CD4-positive, alpha-beta T cell treated with Interleukin-12 subunit alpha and Interleukin-12 subunit beta, for 1 hour (primary cell): Measurements from ENCODE around the gene NXN.
"Not testable (repeated sequence)": the region's sequence is repeated elsewhere in the genome, so short reads cannot be mapped to it uniquely, and the experiment has no call there.

Experiments used
- DNase-seq: peaks from one replicate; pipeline ENCODE4 v3.0.0-alpha.2; 2020

Gene NXN

DNA sequence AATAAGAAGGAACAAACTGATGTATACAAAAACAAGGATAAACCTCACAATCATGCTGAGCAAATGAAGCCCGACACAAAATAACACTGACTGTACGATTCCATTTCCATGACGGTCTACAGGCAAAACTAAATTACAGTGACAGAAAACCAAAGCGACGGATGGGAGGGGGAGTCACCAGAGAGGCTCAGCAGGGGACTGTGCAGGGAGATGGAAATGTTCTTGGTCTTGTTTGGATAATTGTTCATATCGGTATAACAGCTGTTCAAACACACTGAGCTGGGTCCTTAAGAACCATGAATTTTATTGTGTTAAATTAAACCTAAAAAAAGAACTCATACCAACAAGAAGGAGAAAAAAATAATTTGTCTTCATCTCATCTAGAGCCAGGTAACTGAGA, 97.8 kb downstream of the NXN start:
- DNase-seq = no peak

DNA sequence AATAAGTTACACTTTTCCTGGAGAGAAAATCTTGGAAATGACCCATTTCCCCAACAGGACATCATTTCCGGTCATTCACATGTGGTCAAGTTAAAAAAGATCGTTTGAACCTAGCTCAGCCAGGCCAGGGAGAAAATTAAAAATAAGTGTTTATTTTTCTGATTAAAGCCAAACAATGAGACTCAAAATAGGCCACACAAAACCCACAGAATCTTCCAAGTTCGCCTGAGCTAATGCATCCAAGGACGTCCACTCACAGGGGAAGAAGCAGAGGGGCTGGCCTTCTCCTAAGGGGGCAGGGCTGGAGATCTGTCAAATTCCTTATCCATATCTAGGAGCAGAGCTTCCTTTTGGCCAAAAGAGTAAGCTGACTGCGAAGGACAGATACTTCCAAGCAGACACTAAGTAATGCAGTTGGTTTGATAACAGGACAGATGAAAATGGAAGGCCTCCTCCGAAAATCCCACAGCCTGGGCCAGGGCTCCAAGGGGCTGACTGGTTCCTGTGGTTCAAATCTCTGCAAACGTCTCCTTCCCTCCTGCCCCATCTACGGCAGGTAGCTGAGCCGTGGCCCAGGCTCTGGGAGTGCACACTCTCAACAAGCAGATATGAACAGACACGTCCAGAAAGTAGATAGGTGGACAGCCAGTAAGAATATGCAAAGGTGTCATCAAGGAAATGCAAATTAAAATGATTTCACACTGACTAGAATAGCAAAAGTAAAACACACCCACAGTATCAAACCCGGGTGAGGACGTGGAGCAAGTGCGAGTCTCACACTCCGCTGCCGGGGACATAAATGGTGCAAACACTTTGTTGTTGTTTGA, 98.9 kb downstream of the NXN start:
- DNase-seq = no peak

DNA sequence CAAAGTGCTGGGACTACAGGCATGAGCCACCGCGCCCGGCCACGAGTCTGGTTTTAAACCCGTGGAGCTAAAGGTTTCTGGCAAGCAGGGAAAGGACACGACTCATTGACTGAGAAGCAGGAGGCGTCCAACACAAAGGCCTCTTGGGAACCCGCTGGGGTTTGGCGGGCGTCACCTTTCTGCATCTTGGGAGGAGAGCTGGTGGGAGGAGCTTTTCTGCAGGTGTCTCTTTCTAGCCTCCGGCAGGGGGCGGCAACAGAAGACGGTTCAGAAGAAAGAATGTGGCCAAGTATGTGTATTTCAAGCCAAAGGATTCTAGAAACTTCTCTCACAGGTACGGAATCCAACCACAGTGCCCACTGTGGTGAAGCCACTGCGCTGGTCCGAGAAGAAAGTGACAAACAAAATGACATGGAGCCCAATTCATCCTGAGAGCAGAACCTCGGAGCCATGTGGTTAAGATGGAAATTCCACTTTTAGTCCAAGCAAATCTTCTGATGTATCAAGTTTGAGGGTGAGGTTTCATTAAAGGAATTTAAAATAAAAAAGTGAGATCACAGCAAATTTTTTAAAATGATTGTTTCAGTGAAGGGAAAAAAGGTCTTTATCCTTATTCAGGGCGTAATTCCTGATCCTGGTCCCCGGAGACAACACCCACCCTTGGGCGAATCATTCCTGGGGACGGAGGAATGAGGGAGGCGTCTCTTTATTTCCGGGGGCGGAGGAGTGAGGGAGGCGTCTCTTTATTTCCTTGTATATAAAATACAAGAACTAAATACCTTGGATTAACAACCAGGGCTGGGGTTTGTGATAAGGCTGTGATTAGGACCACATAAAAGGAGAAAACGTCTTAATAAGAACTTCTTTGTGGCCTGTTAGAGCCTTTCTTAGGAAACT, 99.8 kb downstream of the NXN start:
- peak; percentile 73 for DNase-seq

GRCh38 chr17:877630-878029, 101.9 kb downstream of the NXN start:
- no peak for DNase-seq

DNA sequence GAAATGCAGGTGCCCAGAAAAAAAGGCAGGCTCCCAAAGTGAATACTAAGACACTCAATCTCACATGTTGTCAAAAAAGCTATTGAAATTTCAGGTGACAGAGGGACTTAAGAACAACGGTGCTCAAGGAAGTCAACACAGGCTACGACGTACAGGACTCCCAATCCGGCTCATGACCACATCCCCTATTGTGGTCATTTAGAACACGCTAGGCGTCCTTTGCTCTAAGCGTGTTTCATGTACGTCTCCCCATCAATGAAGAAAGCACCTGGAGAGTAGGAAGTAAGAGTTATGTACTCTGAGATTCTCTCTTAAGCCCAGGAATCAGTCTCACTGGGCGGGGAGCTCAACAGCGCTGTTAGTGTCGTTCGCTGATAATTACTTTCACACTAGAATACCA, 103.3 kb downstream of the NXN start:
- DNase-seq = peak; percentile 28

- not testable (repeated sequence) for DNase-seq
Observed at GRCh38 chr17:874590-874989, 105.0 kb downstream of the NXN start.

DNA sequence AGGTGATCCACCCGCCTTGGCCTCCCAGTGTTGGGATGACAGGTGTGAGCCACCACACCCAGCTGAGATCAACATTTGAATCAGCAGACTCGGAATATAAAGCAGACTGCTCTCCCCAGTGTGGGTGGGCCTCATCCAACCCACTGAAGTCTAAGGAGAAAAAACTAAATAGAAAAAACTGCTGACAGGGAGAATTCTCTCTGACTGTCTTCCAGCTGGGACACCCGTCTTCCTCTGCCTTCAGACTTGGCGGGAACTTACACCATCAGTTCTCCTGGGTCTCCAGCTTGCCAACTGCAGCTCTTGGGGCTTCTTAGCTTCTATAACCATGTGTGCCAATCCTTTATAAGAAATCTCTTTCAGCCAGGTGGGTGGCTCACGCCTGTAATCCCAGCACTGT, 106.7 kb downstream of the NXN start:
- DNase-seq = no peak

DNA sequence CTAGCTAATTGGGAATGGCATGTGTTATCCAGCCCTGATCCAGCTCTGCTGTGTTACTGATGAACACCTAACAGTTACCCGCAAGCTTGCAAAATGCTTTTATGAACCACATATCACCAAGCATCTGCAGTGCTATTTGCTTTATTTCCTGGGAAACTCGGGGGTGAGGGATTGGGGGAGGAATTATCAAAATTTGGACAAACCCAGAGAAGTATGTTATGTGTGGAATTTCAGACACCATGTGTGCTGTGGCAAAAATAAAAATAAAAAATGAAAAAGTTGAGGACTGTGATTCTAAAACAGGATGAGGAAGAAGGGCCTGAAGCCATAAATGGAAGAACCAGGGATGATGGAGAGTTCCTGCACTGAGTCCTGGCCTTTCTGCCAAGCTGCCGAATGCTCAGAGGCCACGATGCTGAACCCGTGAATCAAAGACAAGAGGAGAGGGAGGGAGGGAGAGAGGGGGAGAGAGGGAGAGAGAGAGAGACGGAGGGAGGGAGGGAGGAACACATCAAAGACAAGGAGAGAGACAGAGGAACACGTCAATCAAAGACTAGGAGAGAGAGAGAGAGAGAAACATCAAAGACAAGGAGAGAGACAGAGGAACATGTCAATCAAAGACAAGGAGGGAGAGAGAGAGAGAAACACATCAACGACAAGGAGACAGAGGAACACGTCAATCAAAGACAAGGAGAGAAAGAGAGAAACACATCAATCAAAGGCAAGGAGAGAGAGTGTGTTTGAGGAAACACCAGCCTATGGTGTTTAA, 107.6 kb downstream of the NXN start:
- peak; percentile 5 for DNase-seq

GRCh38 chr17:869567-870525, 109.7 kb downstream of the NXN start:
- no peak for DNase-seq

- no peak for DNase-seq
Observed at GRCh38 chr17:869086-869485, 110.5 kb downstream of the NXN start.

DNA sequence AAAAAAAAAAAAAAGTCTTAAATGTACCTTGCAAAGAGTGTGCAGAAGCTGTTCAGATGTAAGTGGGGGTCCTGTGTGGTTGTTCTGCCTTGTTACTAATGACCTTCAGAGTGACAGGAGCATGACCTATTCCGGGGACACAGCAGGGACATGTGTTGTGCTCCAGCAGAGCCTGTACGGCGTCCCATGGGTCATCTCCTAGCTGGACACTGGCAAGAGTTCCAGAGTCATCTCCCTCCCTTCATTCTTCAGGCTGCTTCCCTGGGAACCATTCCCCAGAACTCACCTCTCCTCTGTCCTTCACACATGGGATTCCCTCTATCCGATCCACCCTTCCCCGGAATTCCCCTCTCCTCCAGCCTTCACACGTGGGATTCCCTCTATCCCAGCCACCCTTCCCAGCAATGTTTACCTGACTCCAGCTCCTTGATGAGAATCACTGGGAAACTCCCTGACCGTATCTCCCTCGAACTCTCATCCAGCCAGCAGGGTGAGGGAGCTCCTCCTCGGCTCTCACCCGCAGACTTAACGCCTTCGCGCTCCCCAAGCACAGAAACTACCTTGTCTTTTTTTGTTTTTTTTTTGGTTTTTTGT, 111.6 kb downstream of the NXN start:
- DNase-seq = no peak

GRCh38 chr17:867238-867637, 112.3 kb downstream of the NXN start:
- not testable (repeated sequence) for DNase-seq

- DNase-seq = no peak
Observed at GRCh38 chr17:866568-867103, 112.9 kb downstream of the NXN start.

GRCh38 chr17:864315-864714, 115.3 kb downstream of the NXN start:
- DNase-seq = no peak

GRCh38 chr17:863880-864279, 115.7 kb downstream of the NXN start:
- DNase-seq = no peak

DNA sequence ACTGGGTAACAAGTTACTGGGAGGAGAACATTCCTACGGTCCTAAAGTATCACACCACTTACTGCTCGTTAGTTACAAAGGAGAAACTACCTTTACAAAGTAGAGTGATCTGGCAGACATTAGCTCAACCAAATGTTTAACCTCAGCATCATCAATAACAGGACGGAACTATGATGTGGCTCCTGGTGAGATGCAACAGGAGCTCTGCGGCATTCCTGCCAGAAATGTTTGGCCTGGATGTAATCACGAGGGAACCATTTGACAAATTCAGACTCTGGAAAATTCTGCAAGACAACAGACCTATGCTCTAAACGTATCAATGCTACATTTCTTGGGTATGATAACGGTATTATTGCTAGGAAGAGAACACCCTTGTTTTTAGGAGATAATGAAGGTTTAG, 117.0 kb downstream of the NXN start:
- DNase-seq = no peak

- DNase-seq = no peak
Observed at GRCh38 chr17:861364-861763, 118.2 kb downstream of the NXN start.

DNA sequence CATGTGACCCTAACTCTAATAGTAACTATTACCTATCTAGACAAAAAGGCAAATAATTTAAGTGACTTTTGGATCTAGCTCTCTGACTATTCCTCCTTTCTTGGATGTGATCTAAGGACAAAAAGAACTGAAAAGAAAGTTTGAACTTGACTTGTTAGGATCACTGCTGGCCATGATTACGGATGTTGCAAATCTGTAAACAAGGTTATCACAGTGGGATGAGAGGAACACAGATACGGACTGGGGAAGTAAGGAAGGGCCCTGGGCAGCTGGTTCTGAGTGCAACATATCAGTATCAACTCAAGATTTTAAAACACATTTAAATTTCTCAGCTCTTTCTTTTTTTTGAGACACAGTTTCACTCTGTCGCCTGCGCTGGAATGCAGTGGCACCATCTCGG, 118.8 kb downstream of the NXN start:
- DNase-seq = no peak

DNA sequence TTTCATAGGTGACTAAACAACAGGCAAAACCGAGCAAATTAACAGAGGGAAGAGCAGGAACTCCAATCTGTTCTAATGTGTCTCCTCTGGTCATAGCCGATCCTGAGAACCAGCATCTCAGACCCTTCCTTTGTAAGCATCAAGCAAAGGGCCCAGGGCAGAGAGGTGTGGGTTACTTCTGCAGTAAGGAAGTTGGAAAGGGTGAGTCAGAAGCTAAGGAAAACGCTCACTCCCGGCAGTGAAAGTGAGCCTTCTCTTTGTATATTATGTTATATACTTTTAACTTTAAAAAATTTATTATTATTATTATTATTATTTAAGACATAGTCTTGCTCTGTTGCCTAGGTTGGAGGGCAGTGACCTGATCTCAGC, 119.8 kb downstream of the NXN start:
- DNase-seq = no peak

- DNase-seq = no peak
Observed at GRCh38 chr17:859061-859823, 120.3 kb downstream of the NXN start.

DNA sequence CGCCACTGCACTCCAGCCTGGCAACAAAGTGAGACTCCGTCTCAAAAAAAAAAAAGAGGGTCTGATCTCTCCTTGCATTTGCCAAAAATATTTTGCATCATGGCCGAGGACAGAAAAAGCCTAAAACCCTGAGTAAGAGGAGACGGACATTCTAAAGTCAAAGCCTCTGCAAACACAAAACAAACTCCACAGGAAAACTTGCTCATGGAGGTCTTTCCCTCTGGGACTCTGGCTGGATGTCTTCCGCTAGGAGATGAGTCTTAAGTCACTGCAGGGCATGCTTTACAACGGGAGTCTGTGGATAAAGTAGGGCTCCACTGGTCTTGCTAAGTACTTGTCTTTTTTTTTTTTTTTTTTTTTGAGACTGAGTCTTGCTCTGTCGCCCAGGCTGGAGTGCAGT, 123.4 kb downstream of the NXN start:
- no peak for DNase-seq
